ENCODE measurements around the gene MRC1. TPM values are rescaled to one million over a fixed set of nuclear protein-coding genes. Genes with fewer than 3 reads are reported as not detected.

MRC1 gene
- total and polyA plus RNA-seq, 2 experiments from 2014 or later = not detected

- TF ChIP-seq, protein P1, sequence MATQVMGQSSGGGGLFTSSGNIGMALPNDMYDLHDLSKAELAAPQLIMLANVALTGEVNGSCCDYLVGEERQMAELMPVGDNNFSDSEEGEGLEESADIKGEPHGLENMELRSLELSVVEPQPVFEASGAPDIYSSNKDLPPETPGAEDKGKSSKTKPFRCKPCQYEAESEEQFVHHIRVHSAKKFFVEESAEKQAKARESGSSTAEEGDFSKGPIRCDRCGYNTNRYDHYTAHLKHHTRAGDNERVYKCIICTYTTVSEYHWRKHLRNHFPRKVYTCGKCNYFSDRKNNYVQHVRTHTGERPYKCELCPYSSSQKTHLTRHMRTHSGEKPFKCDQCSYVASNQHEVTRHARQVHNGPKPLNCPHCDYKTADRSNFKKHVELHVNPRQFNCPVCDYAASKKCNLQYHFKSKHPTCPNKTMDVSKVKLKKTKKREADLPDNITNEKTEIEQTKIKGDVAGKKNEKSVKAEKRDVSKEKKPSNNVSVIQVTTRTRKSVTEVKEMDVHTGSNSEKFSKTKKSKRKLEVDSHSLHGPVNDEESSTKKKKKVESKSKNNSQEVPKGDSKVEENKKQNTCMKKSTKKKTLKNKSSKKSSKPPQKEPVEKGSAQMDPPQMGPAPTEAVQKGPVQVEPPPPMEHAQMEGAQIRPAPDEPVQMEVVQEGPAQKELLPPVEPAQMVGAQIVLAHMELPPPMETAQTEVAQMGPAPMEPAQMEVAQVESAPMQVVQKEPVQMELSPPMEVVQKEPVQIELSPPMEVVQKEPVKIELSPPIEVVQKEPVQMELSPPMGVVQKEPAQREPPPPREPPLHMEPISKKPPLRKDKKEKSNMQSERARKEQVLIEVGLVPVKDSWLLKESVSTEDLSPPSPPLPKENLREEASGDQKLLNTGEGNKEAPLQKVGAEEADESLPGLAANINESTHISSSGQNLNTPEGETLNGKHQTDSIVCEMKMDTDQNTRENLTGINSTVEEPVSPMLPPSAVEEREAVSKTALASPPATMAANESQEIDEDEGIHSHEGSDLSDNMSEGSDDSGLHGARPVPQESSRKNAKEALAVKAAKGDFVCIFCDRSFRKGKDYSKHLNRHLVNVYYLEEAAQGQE (IDR thresholded peaks at IDR 0.05; ENCODE audit: unreplicated experiment) = no peak
- no peak for TF ChIP-seq CREB1 (CRISPR knock-in tag; IDR thresholded peaks at IDR 0.05; ENCODE audit: low read depth)
These were observed 15.1 kb upstream of the MRC1 start (continued) for GRCh38 chr10:17793823-17794644.

GRCh38 chr10:17795083-17795482 is 14.1 kb upstream of the MRC1 start:
- H3F3A ChIP-seq (replicated peaks; ENCODE audit: low read depth) = no peaks in the 10 kb centered on the region
- H3K4me1 ChIP-seq (ENCODE audit: insufficient read depth) = no peaks in the 10 kb centered on the region
- H3K27me3 Mint-ChIP-seq (ENCODE audit: insufficient read depth, low read depth, poor library complexity) = no peaks in the 10 kb centered on the region
- no peak overlapping the region for H3K4me2 ChIP-seq
- no peaks in the 10 kb centered on the region for H3K36me3 ChIP-seq (ENCODE audit: insufficient read depth)
- peaks cover 10% of the 10 kb centered on the region; the same call in 2 of the 3 replicates for H3K36me3 Mint-ChIP-seq (ENCODE audit: low read depth)
- H3K27ac ChIP-seq (ENCODE audit: low read depth) = no peak overlapping the region
- H3K4me1 Mint-ChIP-seq = no peaks in the 10 kb centered on the region
- H3K27me3 ChIP-seq (ENCODE audit: insufficient read depth) = no peaks in the 10 kb centered on the region
- H3K4me3 Mint-ChIP-seq = no peak overlapping the region
- no peak overlapping the region for H2AFZ ChIP-seq
- H3K4me3 ChIP-seq = no peak overlapping the region
- peaks cover 13% of the 10 kb centered on the region for H3K9me3 Mint-ChIP-seq
- no peak overlapping the region for H3K27ac Mint-ChIP-seq
- ATAC-seq (no peak), DNase-seq (ENCODE audit: low spot score) (no peak)
- H3K9me2 ChIP-seq (ENCODE audit: insufficient read depth) = no peaks in the 10 kb centered on the region
- H4K20me1 ChIP-seq (replicated peaks; ENCODE audit: insufficient read depth) = no peaks in the 10 kb centered on the region
- H3K79me2 ChIP-seq (replicated peaks; ENCODE audit: insufficient read depth) = no peaks in the 10 kb centered on the region
- TF ChIP-seq, protein P2, sequence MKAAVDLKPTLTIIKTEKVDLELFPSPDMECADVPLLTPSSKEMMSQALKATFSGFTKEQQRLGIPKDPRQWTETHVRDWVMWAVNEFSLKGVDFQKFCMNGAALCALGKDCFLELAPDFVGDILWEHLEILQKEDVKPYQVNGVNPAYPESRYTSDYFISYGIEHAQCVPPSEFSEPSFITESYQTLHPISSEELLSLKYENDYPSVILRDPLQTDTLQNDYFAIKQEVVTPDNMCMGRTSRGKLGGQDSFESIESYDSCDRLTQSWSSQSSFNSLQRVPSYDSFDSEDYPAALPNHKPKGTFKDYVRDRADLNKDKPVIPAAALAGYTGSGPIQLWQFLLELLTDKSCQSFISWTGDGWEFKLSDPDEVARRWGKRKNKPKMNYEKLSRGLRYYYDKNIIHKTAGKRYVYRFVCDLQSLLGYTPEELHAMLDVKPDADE (IDR thresholded peaks at IDR 0.05) = no peak
- no peak for TF ChIP-seq EZH2 (IDR thresholded peaks at IDR 0.05; ENCODE audit: low read depth, unreplicated experiment)
- TF ChIP-seq ZNF114 (CRISPR knock-in tag; IDR thresholded peaks at IDR 0.05) = no peak
- no peak for TF ChIP-seq CREB1 (CRISPR knock-in tag; IDR thresholded peaks at IDR 0.05; ENCODE audit: low read depth)
- no peak for TF ChIP-seq NANOG (IDR thresholded peaks at IDR 0.05; ENCODE audit: borderline replicate concordance)
- TF ChIP-seq ZNF331 (CRISPR knock-in tag; IDR thresholded peaks at IDR 0.05; ENCODE audit: low read depth) = no peak
- TF ChIP-seq STAT1 (IDR thresholded peaks at IDR 0.05; ENCODE audit: unreplicated experiment) = no peak
- no peak for TF ChIP-seq POLR2AphosphoS5 (IDR thresholded peaks at IDR 0.05; ENCODE audit: low read depth)
- no peak for TF ChIP-seq EZH2phosphoT487 (IDR thresholded peaks at IDR 0.05; ENCODE audit: unreplicated experiment)
- TF ChIP-seq, protein P3, sequence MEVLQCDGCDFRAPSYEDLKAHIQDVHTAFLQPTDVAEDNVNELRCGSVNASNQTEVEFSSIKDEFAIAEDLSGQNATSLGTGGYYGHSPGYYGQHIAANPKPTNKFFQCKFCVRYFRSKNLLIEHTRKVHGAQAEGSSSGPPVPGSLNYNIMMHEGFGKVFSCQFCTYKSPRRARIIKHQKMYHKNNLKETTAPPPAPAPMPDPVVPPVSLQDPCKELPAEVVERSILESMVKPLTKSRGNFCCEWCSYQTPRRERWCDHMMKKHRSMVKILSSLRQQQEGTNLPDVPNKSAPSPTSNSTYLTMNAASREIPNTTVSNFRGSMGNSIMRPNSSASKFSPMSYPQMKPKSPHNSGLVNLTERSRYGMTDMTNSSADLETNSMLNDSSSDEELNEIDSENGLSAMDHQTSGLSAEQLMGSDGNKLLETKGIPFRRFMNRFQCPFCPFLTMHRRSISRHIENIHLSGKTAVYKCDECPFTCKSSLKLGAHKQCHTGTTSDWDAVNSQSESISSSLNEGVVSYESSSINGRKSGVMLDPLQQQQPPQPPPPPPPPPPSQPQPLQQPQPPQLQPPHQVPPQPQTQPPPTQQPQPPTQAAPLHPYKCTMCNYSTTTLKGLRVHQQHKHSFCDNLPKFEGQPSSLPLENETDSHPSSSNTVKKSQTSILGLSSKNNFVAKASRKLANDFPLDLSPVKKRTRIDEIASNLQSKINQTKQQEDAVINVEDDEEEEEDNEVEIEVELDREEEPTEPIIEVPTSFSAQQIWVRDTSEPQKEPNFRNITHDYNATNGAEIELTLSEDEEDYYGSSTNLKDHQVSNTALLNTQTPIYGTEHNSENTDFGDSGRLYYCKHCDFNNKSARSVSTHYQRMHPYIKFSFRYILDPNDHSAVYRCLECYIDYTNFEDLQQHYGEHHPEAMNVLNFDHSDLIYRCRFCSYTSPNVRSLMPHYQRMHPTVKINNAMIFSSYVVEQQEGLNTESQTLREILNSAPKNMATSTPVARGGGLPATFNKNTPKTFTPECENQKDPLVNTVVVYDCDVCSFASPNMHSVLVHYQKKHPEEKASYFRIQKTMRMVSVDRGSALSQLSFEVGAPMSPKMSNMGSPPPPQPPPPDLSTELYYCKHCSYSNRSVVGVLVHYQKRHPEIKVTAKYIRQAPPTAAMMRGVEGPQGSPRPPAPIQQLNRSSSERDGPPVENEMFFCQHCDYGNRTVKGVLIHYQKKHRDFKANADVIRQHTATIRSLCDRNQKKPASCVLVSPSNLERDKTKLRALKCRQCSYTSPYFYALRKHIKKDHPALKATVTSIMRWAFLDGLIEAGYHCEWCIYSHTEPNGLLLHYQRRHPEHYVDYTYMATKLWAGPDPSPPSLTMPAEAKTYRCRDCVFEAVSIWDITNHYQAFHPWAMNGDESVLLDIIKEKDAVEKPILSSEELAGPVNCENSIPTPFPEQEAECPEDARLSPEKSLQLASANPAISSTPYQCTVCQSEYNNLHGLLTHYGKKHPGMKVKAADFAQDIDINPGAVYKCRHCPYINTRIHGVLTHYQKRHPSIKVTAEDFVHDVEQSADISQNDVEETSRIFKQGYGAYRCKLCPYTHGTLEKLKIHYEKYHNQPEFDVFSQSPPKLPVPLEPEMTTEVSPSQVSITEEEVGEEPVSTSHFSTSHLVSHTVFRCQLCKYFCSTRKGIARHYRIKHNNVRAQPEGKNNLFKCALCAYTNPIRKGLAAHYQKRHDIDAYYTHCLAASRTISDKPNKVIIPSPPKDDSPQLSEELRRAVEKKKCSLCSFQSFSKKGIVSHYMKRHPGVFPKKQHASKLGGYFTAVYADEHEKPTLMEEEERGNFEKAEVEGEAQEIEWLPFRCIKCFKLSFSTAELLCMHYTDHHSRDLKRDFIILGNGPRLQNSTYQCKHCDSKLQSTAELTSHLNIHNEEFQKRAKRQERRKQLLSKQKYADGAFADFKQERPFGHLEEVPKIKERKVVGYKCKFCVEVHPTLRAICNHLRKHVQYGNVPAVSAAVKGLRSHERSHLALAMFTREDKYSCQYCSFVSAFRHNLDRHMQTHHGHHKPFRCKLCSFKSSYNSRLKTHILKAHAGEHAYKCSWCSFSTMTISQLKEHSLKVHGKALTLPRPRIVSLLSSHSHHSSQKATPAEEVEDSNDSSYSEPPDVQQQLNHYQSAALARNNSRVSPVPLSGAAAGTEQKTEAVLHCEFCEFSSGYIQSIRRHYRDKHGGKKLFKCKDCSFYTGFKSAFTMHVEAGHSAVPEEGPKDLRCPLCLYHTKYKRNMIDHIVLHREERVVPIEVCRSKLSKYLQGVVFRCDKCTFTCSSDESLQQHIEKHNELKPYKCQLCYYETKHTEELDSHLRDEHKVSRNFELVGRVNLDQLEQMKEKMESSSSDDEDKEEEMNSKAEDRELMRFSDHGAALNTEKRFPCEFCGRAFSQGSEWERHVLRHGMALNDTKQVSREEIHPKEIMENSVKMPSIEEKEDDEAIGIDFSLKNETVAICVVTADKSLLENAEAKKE (CRISPR knock-in tag; IDR thresholded peaks at IDR 0.05) = no peak
- TF ChIP-seq, protein P4, sequence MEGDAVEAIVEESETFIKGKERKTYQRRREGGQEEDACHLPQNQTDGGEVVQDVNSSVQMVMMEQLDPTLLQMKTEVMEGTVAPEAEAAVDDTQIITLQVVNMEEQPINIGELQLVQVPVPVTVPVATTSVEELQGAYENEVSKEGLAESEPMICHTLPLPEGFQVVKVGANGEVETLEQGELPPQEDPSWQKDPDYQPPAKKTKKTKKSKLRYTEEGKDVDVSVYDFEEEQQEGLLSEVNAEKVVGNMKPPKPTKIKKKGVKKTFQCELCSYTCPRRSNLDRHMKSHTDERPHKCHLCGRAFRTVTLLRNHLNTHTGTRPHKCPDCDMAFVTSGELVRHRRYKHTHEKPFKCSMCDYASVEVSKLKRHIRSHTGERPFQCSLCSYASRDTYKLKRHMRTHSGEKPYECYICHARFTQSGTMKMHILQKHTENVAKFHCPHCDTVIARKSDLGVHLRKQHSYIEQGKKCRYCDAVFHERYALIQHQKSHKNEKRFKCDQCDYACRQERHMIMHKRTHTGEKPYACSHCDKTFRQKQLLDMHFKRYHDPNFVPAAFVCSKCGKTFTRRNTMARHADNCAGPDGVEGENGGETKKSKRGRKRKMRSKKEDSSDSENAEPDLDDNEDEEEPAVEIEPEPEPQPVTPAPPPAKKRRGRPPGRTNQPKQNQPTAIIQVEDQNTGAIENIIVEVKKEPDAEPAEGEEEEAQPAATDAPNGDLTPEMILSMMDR (conservative IDR thresholded peaks at IDR 0.05; ENCODE audit: low read depth in 2 of 2) = no peak

Measured in GM23338 (cell line).